SK-N-SH (cell line): Measurements from ENCODE around the gene NIN. TPM values are rescaled to one million over a fixed set of nuclear protein-coding genes. Genes with fewer than 3 reads are reported as not detected.

ENCODE experiments used
- CTCF ChIA-PET: fragments of 300-600, 350-600 bp; formaldehyde crosslinking; extraction: SDS; loops from one replicate; lab custom pipeline; 2021; lab: Yijun Ruan, JAX
- POLR2A ChIA-PET: fragments of 350-600 bp; sonication (Branson Sonifier 250); formaldehyde crosslinking; extraction: SDS; loops from one replicate; lab custom pipeline; 2020; ENCODE audit warnings: antibody characterized with exemption, inconsistent platforms; lab: Yijun Ruan, JAX
- DNase-seq: peaks from one replicate; pipeline ENCODE4 v3.0.0; 2012
- H2AFZ ChIP-seq: fragments of 200-600 bp; sonication (generic); 2 replicates; pipeline ENCODE4 v1.8.1; 2016; ENCODE audit warnings: antibody characterized with exemption, mild to moderate bottlenecking, low read depth
- H3F3A ChIP-seq: fragments of 200-600 bp; sonication (generic); replicated peaks from 2 replicates; pipeline ENCODE3; 2016; ENCODE audit warnings: antibody characterized with exemption, mild to moderate bottlenecking; ENCODE audit not compliant: insufficient read depth
- H3K27ac ChIP-seq, 2 experiments: fragments of 200-500 bp in 1 of 2; fragments of 200-600 bp in 1 of 2; sonication (Bioruptor generic) in 1 of 2; sonication (generic), shearing (Covaris generic) in 1 of 2; 2 replicates each; pipeline versions ENCODE4 v1.5.1 to v1.6.1; 2014 to 2016; ENCODE audit warnings: low read depth in 2 of 2, inconsistent platforms in 1 of 2, low read length in 1 of 2, mild to moderate bottlenecking in 1 of 2, mixed read lengths in 1 of 2
- H3K27me3 ChIP-seq: fragments of 200-600 bp; sonication (generic), shearing (Covaris generic); 2 replicates; pipeline ENCODE4 v1.6.1; 2016; ENCODE audit warnings: mixed run types; ENCODE audit not compliant: insufficient read depth
- H3K36me3 ChIP-seq, 2 experiments: fragments of 200-500 bp in 1 of 2; fragments of 200-600 bp in 1 of 2; sonication (Bioruptor generic) in 1 of 2; sonication (generic) in 1 of 2; replicated peaks in 1 of 2; 2 replicates each; pipeline versions ENCODE3 to v1.5.1; 2014 to 2016; ENCODE audit warnings: low read length in 1 of 2, mild to moderate bottlenecking in 1 of 2; ENCODE audit not compliant: insufficient read depth in 2 of 2, control insufficient read depth in 1 of 2
- H3K4me1 ChIP-seq, 2 experiments: fragments of 200-500 bp in 1 of 2; fragments of 200-600 bp in 1 of 2; sonication (Bioruptor generic) in 1 of 2; sonication (generic), shearing (Covaris generic) in 1 of 2; 2 replicates each; pipeline versions ENCODE4 v1.5.1 to v1.6.1; 2014 to 2016; ENCODE audit warnings: low read depth in 1 of 2, low read length in 1 of 2, mixed run types in 1 of 2; ENCODE audit not compliant: insufficient read depth in 2 of 2, control insufficient read depth in 1 of 2
- H3K4me2 ChIP-seq: fragments of 200-600 bp; sonication (generic), shearing (Covaris generic); 2 replicates; pipeline ENCODE4 v1.6.1; 2017; ENCODE audit warnings: mixed run types
- H3K4me3 ChIP-seq, 2 experiments: fragments of 200-500 bp in 1 of 2; fragments of 200-600 bp in 1 of 2; sonication (Bioruptor generic) in 1 of 2; sonication (generic), shearing (Covaris generic) in 1 of 2; 2 replicates each; pipeline versions ENCODE4 v1.5.1 to v1.8.1; 2014 to 2016; ENCODE audit warnings: low read depth in 2 of 2, inconsistent platforms in 1 of 2, low read length in 1 of 2, mild to moderate bottlenecking in 1 of 2, mixed read lengths in 1 of 2, moderate library complexity in 1 of 2
- H3K79me2 ChIP-seq: fragments of 200-600 bp; sonication (generic); 2 replicates; pipeline ENCODE4 v1.8.1; 2017; ENCODE audit warnings: mild to moderate bottlenecking; ENCODE audit not compliant: insufficient read depth
- H3K9ac ChIP-seq: fragments of 200-600 bp; sonication (generic); 2 replicates; pipeline ENCODE4 v1.6.1; 2017; ENCODE audit warnings: mixed run types
- H3K9me2 ChIP-seq: fragments of 200-600 bp; sonication (generic); 2 replicates; pipeline ENCODE4 v1.6.1; 2017; ENCODE audit warnings: mixed run types
- H3K9me3 ChIP-seq: fragments of 200-600 bp; sonication (generic); 2 replicates; pipeline ENCODE4 v1.6.1; 2017; ENCODE audit warnings: mixed run types, mild to moderate bottlenecking, moderate library complexity
- H4K20me1 ChIP-seq: fragments of 200-600 bp; sonication (generic); 2 replicates; pipeline ENCODE4 v1.6.1; 2017; ENCODE audit warnings: mild to moderate bottlenecking, mixed run types; ENCODE audit not compliant: insufficient read depth
- CHD2 ChIP-seq: fragments of 150-350 bp; IDR thresholded peaks from 2 replicates; pipeline ENCODE4 v1.6.1; 2018; ENCODE audit warnings: low read length; ENCODE audit not compliant: partially characterized antibody
- EZH2phosphoT487 ChIP-seq: fragments of 200-600 bp; sonication (generic); IDR thresholded peaks from 2 replicates; pipeline ENCODE4 v1.6.1; 2017; ENCODE audit warnings: low read depth, mixed run types, mild to moderate bottlenecking, antibody characterized with exemption, moderate library complexity, borderline replicate concordance
- FOXJ3 ChIP-seq: sonication (generic); formaldehyde crosslinking; IDR thresholded peaks from 2 replicates; pipeline ENCODE4 v1.5.1; 2020; ENCODE audit warnings: mild to moderate bottlenecking, missing genetic modification reagents
- FOXM1 ChIP-seq: IDR thresholded peaks from 2 replicates; pipeline ENCODE4 v1.4.0; 2012; ENCODE audit warnings: low read depth, mild to moderate bottlenecking
- GATA2 ChIP-seq: sonication (generic); formaldehyde crosslinking; IDR thresholded peaks from 2 replicates; pipeline ENCODE4 v1.5.0; 2020; ENCODE audit warnings: mild to moderate bottlenecking, missing genetic modification reagents
- MEF2A ChIP-seq: IDR thresholded peaks from 2 replicates; pipeline ENCODE4 v1.4.0; 2012; ENCODE audit warnings: low read depth, borderline replicate concordance
- NFIC ChIP-seq: IDR thresholded peaks from 2 replicates; pipeline ENCODE4 v1.4.0; 2012; ENCODE audit warnings: borderline replicate concordance
- NRF1 ChIP-seq: IDR thresholded peaks from 2 replicates; pipeline ENCODE4 v1.6.1; 2012; ENCODE audit warnings: low read depth, mild to moderate bottlenecking, low read length
- RCOR1 ChIP-seq: fragments of 150-350 bp; IDR thresholded peaks from 2 replicates; pipeline ENCODE4 v1.6.1; 2017; ENCODE audit warnings: antibody characterized with exemption, low read length
- REST ChIP-seq: IDR thresholded peaks from 2 replicates; pipeline ENCODE4 v1.6.1; 2012; ENCODE audit warnings: mild to moderate bottlenecking, low read depth, low read length, moderate library complexity
- RXRA ChIP-seq: IDR thresholded peaks from 2 replicates; pipeline ENCODE4 v1.4.0; 2012; ENCODE audit warnings: low read depth, mild to moderate bottlenecking, borderline replicate concordance
- SIN3A ChIP-seq: IDR thresholded peaks from 2 replicates; pipeline ENCODE4 v1.6.1; 2012; ENCODE audit warnings: low read depth, mild to moderate bottlenecking, low read length, moderate library complexity, borderline replicate concordance
- TCF12 ChIP-seq: IDR thresholded peaks from 2 replicates; pipeline ENCODE4 v1.4.0; 2012
- USF2 ChIP-seq: fragments of 150-350 bp; IDR thresholded peaks from 2 replicates; pipeline ENCODE4 v1.6.1; 2017; ENCODE audit warnings: antibody characterized with exemption, low read length, low read depth, borderline replicate concordance
- ZBTB33 ChIP-seq: IDR thresholded peaks from 2 replicates; pipeline ENCODE4 v1.4.0; 2012; ENCODE audit warnings: low read depth, borderline replicate concordance
- WGBS: methylation state at CpG from one replicate; pipeline ENCODE4 v1.1.6; 2017; ENCODE audit warnings: low lambda C conversion rate; 5-methylcytosine and 5-hydroxymethylcytosine counted together
- polyA plus RNA-seq, 3 experiments: library from polyadenylated mRNA; depleted of rRNA; stranded (reverse); fragments of >200 nt; gene quantifications; 2 replicates each; pipeline ENCODE4 v1.2.3, GENCODE V29; 2012

Gene NIN
- polyA plus RNA-seq, 1 of the 3 experiments (the other 2 are of a cell fraction), result 10.0 TPM

GRCh38 chr14:50711043-50711442 lies 119.9 kb downstream of the NIN start:
- ChIA-PET CTCF (interaction anchor here (0.7 to 1.2 kb wide), 3 partner anchors 64 to 168 kb away, joined by 3 to 5 read pairs (median 3); no protein-coding TSS in a partner anchor), POLR2A (no interaction called here)
- H3K36me3 ChIP-seq, result no peaks in the 10 kb centered on the region
- H3K9me3 ChIP-seq, result no peaks in the 10 kb centered on the region
- H3K79me2 ChIP-seq, result no peaks in the 10 kb centered on the region
- no peaks in the 10 kb centered on the region for H3K9me2 ChIP-seq
- no peaks in the 10 kb centered on the region for H3K4me1 ChIP-seq
- H2AFZ ChIP-seq, result no peak overlapping the region
- H4K20me1 ChIP-seq, result no peaks in the 10 kb centered on the region
- 71% methylated on average over 3 of the region's 3 CpGs for WGBS
- no peak for DNase-seq
- H3K27me3 ChIP-seq, result no peaks in the 10 kb centered on the region
- no peak overlapping the region for H3K4me3 ChIP-seq
- H3K27ac ChIP-seq, result no peak overlapping the region
- H3K9ac ChIP-seq, result no peak overlapping the region
- peaks cover 7% of the 10 kb centered on the region for H3F3A ChIP-seq
- no peak overlapping the region for H3K4me2 ChIP-seq
- no peak for TF ChIP-seq NRF1
- TF ChIP-seq NFIC, result no peak
- TF ChIP-seq EZH2phosphoT487, result no peak
- no peak for TF ChIP-seq RXRA
- no peak for TF ChIP-seq FOXM1
- TF ChIP-seq ZBTB33, result no peak
- no peak for TF ChIP-seq USF2
- TF ChIP-seq MEF2A, result no peak
- TF ChIP-seq GATA2 (CRISPR knock-in tag), result no peak
- TF ChIP-seq FOXJ3 (CRISPR knock-in tag), result no peak
- TF ChIP-seq TCF12, result no peak
- TF ChIP-seq REST, result no peak
- TF ChIP-seq CHD2, result no peak
- no peak for TF ChIP-seq RCOR1
- TF ChIP-seq SIN3A, result no peak
